Esophagus muscularis mucosa (tissue), 4 donors: ENCODE measurements around the gene TMEM82. TPM values are rescaled to one million over a fixed set of nuclear protein-coding genes. Genes with fewer than 3 reads are reported as not detected.
A peak's percentile ranks its signal among the peaks of the same experiment; 100 is the strongest.

Experiments
- DNase-seq: peaks from one replicate; pipeline ENCODE4 v3.0.0-alpha.2; 2017; ENCODE audit errors: extremely low spot score
- H3K27ac ChIP-seq, 4 donors: fragments of 200-600 bp; sonication (generic); replicated peaks in 1 of 4; 1 replicate in 3 of 4; 2 replicates in 1 of 4; pipeline ENCODE4 v1.5.1; 2016 to 2019; ENCODE audit warnings: mild to moderate bottlenecking in 1 of 4
- H3K27me3 ChIP-seq, 4 donors: fragments of 200-600 bp; sonication (generic); one replicate each; pipeline versions ENCODE4 v1.5.1 to v1.6.0; 2016 to 2019
- H3K36me3 ChIP-seq, 4 donors: fragments of 200-600 bp; sonication (generic); one replicate each; pipeline ENCODE4 v1.5.1; 2016 to 2019
- H3K4me1 ChIP-seq, 4 donors: fragments of 200-600 bp; sonication (generic); one replicate each; pipeline ENCODE4 v1.5.1; 2016 to 2019
- H3K4me3 ChIP-seq, 4 donors: fragments of 200-600 bp; sonication (generic); 1 replicate in 2 of 4; 2 replicates in 2 of 4; pipeline ENCODE4 v1.5.1; 2016 to 2019; ENCODE audit warnings: mild to moderate bottlenecking in 4 of 4, moderate library complexity in 1 of 4
- H3K9me3 ChIP-seq, 4 donors: fragments of 200-600 bp; sonication (generic); 1 replicate in 3 of 4; 2 replicates in 1 of 4; pipeline ENCODE4 v1.5.1; 2016 to 2019
- CTCF ChIP-seq, 3 experiments: fragments of 200-600 bp in 2 of 3; fragments of 450-650 bp in 1 of 3; sonication (generic) in 2 of 3; IDR thresholded peaks; one replicate each; pipeline ENCODE4 v1.5.1; 2017 to 2019; ENCODE audit warnings: antibody characterized with exemption in 3 of 3, mild to moderate bottlenecking in 2 of 3, moderate library complexity in 1 of 3
- EP300 ChIP-seq: sonication (generic); formaldehyde crosslinking; IDR thresholded peaks from one replicate; pipeline ENCODE4 v1.6.1; 2017; ENCODE audit warnings: antibody characterized with exemption
- POLR2A ChIP-seq: fragments of 450-650 bp; IDR thresholded peaks from one replicate; pipeline ENCODE4 v1.6.1; 2017; ENCODE audit warnings: antibody characterized with exemption, moderate library complexity, mild to moderate bottlenecking, low read depth
- POLR2AphosphoS5 ChIP-seq, 2 donors: sonication (generic); formaldehyde crosslinking; IDR thresholded peaks; one replicate each; pipeline ENCODE4 v1.6.1; 2017; ENCODE audit warnings: antibody characterized with exemption in 2 of 2
- WGBS: methylation state at CpG from one replicate; pipeline ENCODE4 v1.1.5; 2018; 5-methylcytosine and 5-hydroxymethylcytosine counted together
- intact Hi-C: fragments of 100-400 bp; cut with DNase I; formaldehyde crosslinking; loops from one replicate; pipeline ENCODE4 v1.15.1; 2023
- total RNA-seq, 4 donors: library from RNA; depleted of rRNA; stranded (reverse); fragments of >200 nt; gene quantifications; one replicate each; pipeline versions ENCODE4 v1.1.0 to v1.2.1, GENCODE V29; 2016

TMEM82 gene
- total RNA-seq, 4 donors from 2014 or later: not detected

GRCh38 chr1:15737324-15738319 lies 4.7 kb upstream of the TMEM82 start:
- no peak for TF ChIP-seq POLR2AphosphoS5 (IDR thresholded peaks at IDR 0.05)
- no peak for TF ChIP-seq POLR2A
- TF ChIP-seq EP300: no peak
- TF ChIP-seq CTCF (IDR thresholded peaks at IDR 0.05): no peak
- Histone ChIP-seq H3K4me3 (no peak overlapping the region), H3K4me1 (peaks cover 16 to 36% (median 26%) of the 10 kb centered on the region in 4 donors), H3K9me3 (no peaks in the 10 kb centered on the region), H3K36me3 (peaks cover 14 to 30% (median 29%) of the 10 kb centered on the region in 4 donors), H3K27me3 (no peaks in the 10 kb centered on the region), H3K27ac (peak overlapping the region in 1 of 4 donors; percentile 44)
- intact Hi-C loops: no loop called here
- 83% methylated on average over 17 of the region's 20 CpGs for WGBS
- DNase-seq: no peak

- TF ChIP-seq EP300: no peak
- no peak for TF ChIP-seq CTCF (IDR thresholded peaks at IDR 0.05)
- no peak for TF ChIP-seq POLR2AphosphoS5 (IDR thresholded peaks at IDR 0.05)
- TF ChIP-seq POLR2A: no peak
- Histone ChIP-seq H3K4me1 (peaks cover 16 to 36% (median 26%) of the 10 kb centered on the region in 4 donors), H3K27me3 (no peaks in the 10 kb centered on the region), H3K27ac (no peak overlapping the region), H3K4me3 (no peak overlapping the region), H3K36me3 (peaks cover 9 to 21% (median 20%) of the 10 kb centered on the region in 4 donors), H3K9me3 (no peaks in the 10 kb centered on the region)
- intact Hi-C loops: no loop called here
- no peak for DNase-seq
- WGBS: 62% methylated on average over 9 of the region's 15 CpGs
Measured at GRCh38 chr1:15738416-15739113, 3.7 kb upstream of the TMEM82 start.

- Histone ChIP-seq H3K27ac (no peak overlapping the region), H3K9me3 (no peaks in the 10 kb centered on the region), H3K36me3 (peaks cover 2 to 14% (median 13%) of the 10 kb centered on the region in 4 donors), H3K4me1 (peaks cover 16 to 36% (median 26%) of the 10 kb centered on the region in 4 donors), H3K4me3 (no peak overlapping the region), H3K27me3 (no peaks in the 10 kb centered on the region)
- intact Hi-C loops: no loop called here
- WGBS: 72% methylated on average over 11 of the region's 16 CpGs
- no peak for DNase-seq
- no peak for TF ChIP-seq POLR2AphosphoS5 (IDR thresholded peaks at IDR 0.05)
- no peak for TF ChIP-seq EP300
- TF ChIP-seq POLR2A: no peak
- no peak for TF ChIP-seq CTCF (IDR thresholded peaks at IDR 0.05)
Measured at GRCh38 chr1:15739259-15739658, 3.0 kb upstream of the TMEM82 start.

GRCh38 chr1:15739745-15740144 lies 2.6 kb upstream of the TMEM82 start:
- intact Hi-C loops: loop anchor here (5.0 kb wide), 1 partner anchor 137 kb away; no protein-coding TSS in a partner anchor
- no peak overlapping the region for H3K27ac ChIP-seq
- no peaks in the 10 kb centered on the region for H3K9me3 ChIP-seq
- peaks cover 16 to 36% (median 26%) of the 10 kb centered on the region in 4 donors for H3K4me1 ChIP-seq
- peaks cover 0 to 9% (median 8%) of the 10 kb centered on the region in 4 donors for H3K36me3 ChIP-seq
- no peaks in the 10 kb centered on the region for H3K27me3 ChIP-seq
- no peak for DNase-seq
- 87% methylated on average over 7 of the region's 7 CpGs for WGBS
- no peak overlapping the region for H3K4me3 ChIP-seq
- no peak for TF ChIP-seq EP300
- TF ChIP-seq POLR2AphosphoS5 (IDR thresholded peaks at IDR 0.05): no peak
- TF ChIP-seq CTCF (IDR thresholded peaks at IDR 0.05): no peak
- TF ChIP-seq POLR2A: no peak
